HL-60/S4 treated with retinoic acid at 250 ng/mL for 4 days and 3 days (cell line): ENCODE measurements around the gene USP12.

Experiments
- in situ Hi-C: fragments of 300-500 bp; cut with MboI; formaldehyde crosslinking; loops from 2 replicates; pipeline ENCODE4 v1.7.0; 2022; ENCODE audit warnings: low sequenced_read_pairs

The USP12 gene

GRCh38 chr13:27040826-27041108 is 130.8 kb downstream of the USP12 start:
- in situ Hi-C loops, result no loop called here

- in situ Hi-C loops, result no loop called here
These were observed 132.4 kb downstream of the USP12 start for GRCh38 chr13:27039171-27039701.

GRCh38 chr13:27038323-27038722 is 133.3 kb downstream of the USP12 start:
- in situ Hi-C loops, result no loop called here

- in situ Hi-C loops, result no loop called here
These were observed 134.0 kb downstream of the USP12 start for GRCh38 chr13:27037571-27037970.

- in situ Hi-C loops, result no loop called here
These were observed 134.4 kb downstream of the USP12 start for GRCh38 chr13:27037171-27037570.

- in situ Hi-C loops, result no loop called here
These were observed 135.2 kb downstream of the USP12 start for GRCh38 chr13:27036236-27036981.

- in situ Hi-C loops, result no loop called here
These were observed 135.7 kb downstream of the USP12 start for GRCh38 chr13:27035892-27036235.

GRCh38 chr13:27034678-27035111 is 136.9 kb downstream of the USP12 start:
- in situ Hi-C loops, result no loop called here

GRCh38 chr13:27028683-27029480 is 142.7 kb downstream of the USP12 start:
- in situ Hi-C loops, result no loop called here

- in situ Hi-C loops, result no loop called here
These were observed 144.4 kb downstream of the USP12 start for GRCh38 chr13:27027086-27027667.

GRCh38 chr13:27026396-27026795 is 145.2 kb downstream of the USP12 start:
- in situ Hi-C loops, result no loop called here

- in situ Hi-C loops, result no loop called here
These were observed 146.7 kb downstream of the USP12 start for GRCh38 chr13:27024776-27025492.

- in situ Hi-C loops, result no loop called here
These were observed 147.5 kb downstream of the USP12 start for GRCh38 chr13:27024074-27024461.

GRCh38 chr13:27023385-27024073 is 148.1 kb downstream of the USP12 start:
- in situ Hi-C loops, result no loop called here

GRCh38 chr13:27022571-27023311 is 148.9 kb downstream of the USP12 start:
- in situ Hi-C loops, result no loop called here

- in situ Hi-C loops, result no loop called here
These were observed 151.2 kb downstream of the USP12 start for GRCh38 chr13:27020415-27020814.

GRCh38 chr13:27018882-27019281 is 152.7 kb downstream of the USP12 start:
- in situ Hi-C loops, result no loop called here

- in situ Hi-C loops, result no loop called here
These were observed 153.2 kb downstream of the USP12 start for GRCh38 chr13:27018344-27018861.

GRCh38 chr13:27016875-27017274 is 154.7 kb downstream of the USP12 start:
- in situ Hi-C loops, result no loop called here
